Uterus (tissue), 4 donors: ENCODE data around the gene RASL10B. TPM values are rescaled to one million over a fixed set of nuclear protein-coding genes. Genes with fewer than 3 reads are reported as not detected.

Experiments used
- DNase-seq, 2 donors: peaks; one replicate each; pipeline ENCODE4 v3.0.0-alpha.2; 2019 to 2020
- H3K27ac ChIP-seq, 2 donors: fragments of 200-600 bp; sonication (generic); 1 replicate in 1 of 2; 2 replicates in 1 of 2; pipeline ENCODE4 v1.5.1; 2016 to 2018
- H3K27me3 ChIP-seq, 2 donors: fragments of 200-600 bp; sonication (generic); one replicate each; pipeline ENCODE4 v1.5.1; 2018 to 2019; ENCODE audit warnings: control low read depth in 1 of 2
- H3K36me3 ChIP-seq, 2 donors: fragments of 200-600 bp; sonication (generic); one replicate each; pipeline ENCODE4 v1.5.1; 2019; ENCODE audit warnings: control low read depth in 1 of 2
- H3K4me1 ChIP-seq, 2 donors: fragments of 200-600 bp; sonication (generic); one replicate each; pipeline ENCODE4 v1.5.1; 2018 to 2019; ENCODE audit warnings: control low read depth in 1 of 2
- H3K4me3 ChIP-seq, 2 donors: fragments of 200-600 bp; sonication (generic); 1 replicate in 1 of 2; 2 replicates in 1 of 2; pipeline ENCODE4 v1.5.1; 2018 to 2019; ENCODE audit warnings: mild to moderate bottlenecking in 1 of 2
- H3K9me3 ChIP-seq, 2 donors: fragments of 200-600 bp; sonication (generic); one replicate each; pipeline ENCODE4 v1.5.1; 2019; ENCODE audit warnings: control low read depth in 1 of 2
- CTCF ChIP-seq, 4 experiments: fragments of 200-600 bp in 2 of 4; fragments of 450-650 bp in 2 of 4; sonication (generic) in 2 of 4; IDR thresholded peaks; one replicate each; pipeline ENCODE4 v1.5.1; 2016 to 2019; ENCODE audit warnings: antibody characterized with exemption in 4 of 4, mild to moderate bottlenecking in 2 of 4, moderate library complexity in 1 of 4
- POLR2A ChIP-seq, 2 donors: fragments of 450-650 bp; IDR thresholded peaks; one replicate each; pipeline ENCODE4 v1.6.1; 2016; ENCODE audit warnings: antibody characterized with exemption in 2 of 2, mild to moderate bottlenecking in 1 of 2, moderate library complexity in 1 of 2
- intact Hi-C: fragments of 100-400 bp; cut with DNase I; formaldehyde crosslinking; loops from one replicate; pipeline ENCODE4 v1.15.1; 2023; ENCODE audit warnings: low total_unique reads
- total RNA-seq, 4 donors: library from RNA; depleted of rRNA in 3 of 4; stranded (reverse); fragments of >200 nt in 3 of 4; gene quantifications; one replicate each; pipeline versions ENCODE4 v1.1.0 to v1.2.4, GENCODE V29; 2014 to 2023
- donor health status: DM: yes; HTN: yes; CAD: no.

Gene RASL10B
- total RNA-seq, 4 donors from 2014 or later, result 0.77 to 5.6 (median 3.3) TPM

GRCh38 chr17:35716897-35717465 is 14.5 kb upstream of the RASL10B start:
- intact Hi-C loops, result no loop called here
- TF ChIP-seq POLR2A (IDR thresholded peaks at IDR 0.05) (no peak), CTCF (IDR thresholded peaks at IDR 0.05) (no peak)
- Histone ChIP-seq H3K36me3 (no peaks in the 10 kb centered on the region), H3K27me3 (no peaks in the 10 kb centered on the region), H3K27ac (peak overlapping the region in 1 of 2 donors; percentile 16), H3K4me3 (no peak overlapping the region), H3K4me1 (no peaks in the 10 kb centered on the region), H3K9me3 (no peaks in the 10 kb centered on the region)
- DNase-seq, result no peak

- Histone ChIP-seq H3K36me3 (no peaks in the 10 kb centered on the region), H3K4me3 (no peak overlapping the region), H3K4me1 (no peaks in the 10 kb centered on the region), H3K9me3 (no peaks in the 10 kb centered on the region), H3K27ac (peak overlapping the region in 1 of 2 donors; percentile 12), H3K27me3 (no peaks in the 10 kb centered on the region)
- intact Hi-C loops, result no loop called here
- no peak for DNase-seq
- no peak for TF ChIP-seq CTCF (IDR thresholded peaks at IDR 0.05)
- no peak for TF ChIP-seq POLR2A (IDR thresholded peaks at IDR 0.05)
These were observed 14.0 kb upstream of the RASL10B start for GRCh38 chr17:35717475-35717874.

- no peaks in the 10 kb centered on the region for H3K4me1 ChIP-seq
- H3K36me3 ChIP-seq, result no peaks in the 10 kb centered on the region
- intact Hi-C loops, result no loop called here
- no peak overlapping the region for H3K4me3 ChIP-seq
- H3K9me3 ChIP-seq, result no peaks in the 10 kb centered on the region
- H3K27ac ChIP-seq, result no peak overlapping the region
- no peaks in the 10 kb centered on the region for H3K27me3 ChIP-seq
- no peak for DNase-seq
- TF ChIP-seq POLR2A (IDR thresholded peaks at IDR 0.05), result no peak
These were observed 7.7 kb upstream of the RASL10B start for GRCh38 chr17:35723735-35724134.

- no peaks in the 10 kb centered on the region for H3K9me3 ChIP-seq
- TF ChIP-seq CTCF (IDR thresholded peaks at IDR 0.05) (no peak), POLR2A (IDR thresholded peaks at IDR 0.05) (no peak)
- no peak overlapping the region for H3K4me3 ChIP-seq
- no peaks in the 10 kb centered on the region for H3K4me1 ChIP-seq
- no peaks in the 10 kb centered on the region for H3K27me3 ChIP-seq
- no peak for DNase-seq
- intact Hi-C loops, result no loop called here
- H3K36me3 ChIP-seq, result no peaks in the 10 kb centered on the region
- H3K27ac ChIP-seq, result no peak overlapping the region
These were observed 6.4 kb upstream of the RASL10B start for GRCh38 chr17:35725058-35725457.

- DNase-seq, result no peak
- TF ChIP-seq POLR2A (IDR thresholded peaks at IDR 0.05), result no peak
- H3K27ac ChIP-seq, result no peak overlapping the region
- intact Hi-C loops, result no loop called here
- no peaks in the 10 kb centered on the region for H3K27me3 ChIP-seq
- H3K4me1 ChIP-seq, result peaks cover 0 to 2% of the 10 kb centered on the region in 2 donors
- H3K36me3 ChIP-seq, result no peaks in the 10 kb centered on the region
- no peak overlapping the region for H3K4me3 ChIP-seq
- no peaks in the 10 kb centered on the region for H3K9me3 ChIP-seq
These were observed 5.7 kb upstream of the RASL10B start for GRCh38 chr17:35725802-35726126.

GRCh38 chr17:35726127-35726952 is 5.1 kb upstream of the RASL10B start:
- intact Hi-C loops, result no loop called here
- no peak overlapping the region for H3K27ac ChIP-seq
- TF ChIP-seq CTCF (IDR thresholded peaks at IDR 0.05), result no peak
- no peak for TF ChIP-seq POLR2A (IDR thresholded peaks at IDR 0.05)
- no peak overlapping the region for H3K4me3 ChIP-seq
- H3K36me3 ChIP-seq, result no peaks in the 10 kb centered on the region
- no peaks in the 10 kb centered on the region for H3K9me3 ChIP-seq
- peaks cover 0 to 7% of the 10 kb centered on the region in 2 donors for H3K4me1 ChIP-seq
- peak; percentile 34 to 59 for DNase-seq
- no peaks in the 10 kb centered on the region for H3K27me3 ChIP-seq
